Erythroblast (primary cell): ENCODE measurements around the gene CABP1.

Experiments used
- GATA1 ChIP-seq: IDR thresholded peaks from 2 replicates; pipeline ENCODE4 v1.6.1; 2011; ENCODE audit warnings: low read depth, mild to moderate bottlenecking, control low read depth, low read length, moderate library complexity
- POLR2A ChIP-seq: IDR thresholded peaks from 2 replicates; pipeline ENCODE4 v1.6.1; 2011; ENCODE audit warnings: mild to moderate bottlenecking, low read length

GRCh38 chr12:120642826-120643225, 2.4 kb downstream of the CABP1 start:
- TF ChIP-seq POLR2A (no peak), GATA1 (no peak)
